Lower lobe of right lung (tissue), 2 donors: ENCODE data around the gene KRTAP3-1. TPM values are rescaled to one million over a fixed set of nuclear protein-coding genes. Genes with fewer than 3 reads are reported as not detected.

Source experiments
- ATAC-seq, 2 donors: fragments of 200-7000 bp; cut with Tn5 transposase; one replicate each; pipeline ENCODE4 v1.9.1; 2020 to 2022; ENCODE audit warnings: mild to moderate bottlenecking in 2 of 2, moderate library complexity in 2 of 2
- DNase-seq: peaks from one replicate; pipeline ENCODE4 v3.0.0-alpha.2; 2020
- H3K27ac ChIP-seq: fragments of 200-600 bp; one replicate; pipeline ENCODE4 v1.8.0; 2022
- H3K27me3 ChIP-seq: fragments of 200-600 bp; one replicate; pipeline ENCODE4 v1.8.0; 2022; ENCODE audit warnings: low read depth
- H3K36me3 ChIP-seq: fragments of 200-600 bp; one replicate; pipeline ENCODE4 v1.8.0; 2022; ENCODE audit warnings: mild to moderate bottlenecking
- H3K4me1 ChIP-seq: fragments of 200-600 bp; one replicate; pipeline ENCODE4 v1.8.0; 2022
- H3K4me3 ChIP-seq: fragments of 200-600 bp; one replicate; pipeline ENCODE4 v1.8.0; 2022; ENCODE audit warnings: mild to moderate bottlenecking
- H3K9me3 ChIP-seq: fragments of 200-600 bp; one replicate; pipeline ENCODE4 v1.8.0; 2022
- intact Hi-C: fragments of 100-400 bp; cut with DNase I; formaldehyde crosslinking; loops from one replicate; pipeline ENCODE4 v1.11.0; 2022
- total RNA-seq: library from RNA; stranded (reverse); fragmentation: NEBNext Ultra II Directional; extraction: Animal tissue kit (Norgen Biotek cat#: 25700); gene quantifications from one replicate; pipeline ENCODE4 v1.2.1, GENCODE V29; 2021
- TF ChIP-seq, protein P1 (sequence below): fragments of 200-600 bp; IDR thresholded peaks from one replicate; pipeline ENCODE4 v1.8.0; 2022; ENCODE audit warnings: antibody characterized with exemption, mild to moderate bottlenecking
- donor health status: DM: no; HTN: yes; CAD: no; lungs with severe emphysema.

KRTAP3-1 gene
- total RNA-seq, 1 donor from 2014 or later: not detected

- no peak for DNase-seq
- intact Hi-C loops: no loop called here
- no peaks in the 10 kb centered on the region for H3K9me3 ChIP-seq
- no peaks in the 10 kb centered on the region for H3K36me3 ChIP-seq
- no peak overlapping the region for H3K27ac ChIP-seq
- ATAC-seq: no peak
- H3K4me3 ChIP-seq: no peak overlapping the region
- TF ChIP-seq, protein P1, sequence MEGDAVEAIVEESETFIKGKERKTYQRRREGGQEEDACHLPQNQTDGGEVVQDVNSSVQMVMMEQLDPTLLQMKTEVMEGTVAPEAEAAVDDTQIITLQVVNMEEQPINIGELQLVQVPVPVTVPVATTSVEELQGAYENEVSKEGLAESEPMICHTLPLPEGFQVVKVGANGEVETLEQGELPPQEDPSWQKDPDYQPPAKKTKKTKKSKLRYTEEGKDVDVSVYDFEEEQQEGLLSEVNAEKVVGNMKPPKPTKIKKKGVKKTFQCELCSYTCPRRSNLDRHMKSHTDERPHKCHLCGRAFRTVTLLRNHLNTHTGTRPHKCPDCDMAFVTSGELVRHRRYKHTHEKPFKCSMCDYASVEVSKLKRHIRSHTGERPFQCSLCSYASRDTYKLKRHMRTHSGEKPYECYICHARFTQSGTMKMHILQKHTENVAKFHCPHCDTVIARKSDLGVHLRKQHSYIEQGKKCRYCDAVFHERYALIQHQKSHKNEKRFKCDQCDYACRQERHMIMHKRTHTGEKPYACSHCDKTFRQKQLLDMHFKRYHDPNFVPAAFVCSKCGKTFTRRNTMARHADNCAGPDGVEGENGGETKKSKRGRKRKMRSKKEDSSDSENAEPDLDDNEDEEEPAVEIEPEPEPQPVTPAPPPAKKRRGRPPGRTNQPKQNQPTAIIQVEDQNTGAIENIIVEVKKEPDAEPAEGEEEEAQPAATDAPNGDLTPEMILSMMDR: no peak
- H3K27me3 ChIP-seq: no peaks in the 10 kb centered on the region
- no peaks in the 10 kb centered on the region for H3K4me1 ChIP-seq
These were observed 9.6 kb upstream of the KRTAP3-1 start for GRCh38 chr17:41018541-41018940.

- TF ChIP-seq, protein P1: no peak
- Histone ChIP-seq H3K27ac (no peak overlapping the region), H3K36me3 (no peaks in the 10 kb centered on the region), H3K4me3 (no peak overlapping the region), H3K4me1 (no peaks in the 10 kb centered on the region), H3K27me3 (no peaks in the 10 kb centered on the region), H3K9me3 (no peaks in the 10 kb centered on the region)
- DNase-seq: no peak
- ATAC-seq: no peak
- intact Hi-C loops: no loop called here
These were observed 7.8 kb upstream of the KRTAP3-1 start for GRCh38 chr17:41016578-41017215.

DNA sequence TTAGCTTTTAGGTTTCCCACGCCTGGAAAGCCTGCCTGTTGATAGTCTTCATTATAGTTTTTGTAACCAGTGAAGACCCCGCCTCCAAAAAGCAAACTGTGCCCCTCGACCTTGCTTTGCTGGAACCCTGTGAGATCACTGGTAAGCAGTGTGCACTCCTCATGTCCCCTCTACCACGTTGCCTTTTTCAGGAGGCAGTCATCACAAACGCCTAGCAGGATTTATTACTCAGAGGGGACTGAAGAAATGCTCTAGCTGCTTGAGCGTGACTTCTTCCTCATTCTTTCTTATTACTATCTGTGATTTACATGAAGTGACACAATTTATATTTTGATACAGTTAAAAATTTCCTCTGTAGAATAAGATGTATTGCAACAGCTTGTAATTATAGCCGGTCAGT, 6.5 kb upstream of the KRTAP3-1 start:
- intact Hi-C loops: no loop called here
- no peaks in the 10 kb centered on the region for H3K9me3 ChIP-seq
- ATAC-seq: no peak

GRCh38 chr17:41013606-41014005, 4.7 kb upstream of the KRTAP3-1 start:
- Histone ChIP-seq H3K27ac (no peak overlapping the region), H3K9me3 (no peaks in the 10 kb centered on the region), H3K36me3 (no peaks in the 10 kb centered on the region), H3K4me1 (no peaks in the 10 kb centered on the region), H3K27me3 (no peaks in the 10 kb centered on the region), H3K4me3 (no peak overlapping the region)
- ATAC-seq: no peak
- DNase-seq: no peak
- intact Hi-C loops: no loop called here
- TF ChIP-seq, protein P1: no peak

More for the DNA sequence above, 6.5 kb upstream of the KRTAP3-1 start:
- H3K36me3 ChIP-seq: no peaks in the 10 kb centered on the region
- DNase-seq: no peak
- no peaks in the 10 kb centered on the region for H3K27me3 ChIP-seq
- no peak overlapping the region for H3K27ac ChIP-seq
- TF ChIP-seq, protein P1: no peak
- H3K4me1 ChIP-seq: no peaks in the 10 kb centered on the region
- H3K4me3 ChIP-seq: no peak overlapping the region

DNA sequence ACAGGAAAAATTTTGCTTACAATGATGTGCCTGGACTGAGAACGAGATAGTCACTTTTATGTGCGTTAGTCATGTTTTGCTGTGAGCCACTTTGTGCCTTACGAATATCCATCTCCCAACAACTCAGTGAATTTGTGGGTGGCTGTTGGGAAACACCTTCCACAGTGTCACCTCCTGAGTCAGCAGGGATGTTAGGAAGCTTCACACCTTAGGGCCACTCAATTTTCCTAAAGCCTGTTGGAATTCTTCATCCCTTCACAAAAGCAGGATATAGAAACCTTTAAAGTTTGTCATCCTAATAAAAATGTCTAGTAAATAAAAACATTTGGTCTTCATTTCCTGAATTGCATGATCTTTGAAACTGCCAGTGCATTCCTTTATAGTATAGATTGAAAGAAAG, 4.3 kb upstream of the KRTAP3-1 start:
- no peaks in the 10 kb centered on the region for H3K36me3 ChIP-seq
- no peak overlapping the region for H3K27ac ChIP-seq

More for the DNA sequence above, 4.3 kb upstream of the KRTAP3-1 start:
- Histone ChIP-seq H3K4me3 (no peak overlapping the region), H3K4me1 (no peaks in the 10 kb centered on the region), H3K27me3 (no peaks in the 10 kb centered on the region), H3K9me3 (no peaks in the 10 kb centered on the region)
- intact Hi-C loops: no loop called here
- ATAC-seq (no peak), DNase-seq (no peak)
- TF ChIP-seq, protein P1: no peak
